HepG2 (cell line): ENCODE measurements around the gene NOVA2. TPM values are rescaled to one million over a fixed set of nuclear protein-coding genes. Genes with fewer than 3 reads are reported as not detected.

Experiments used
- ARNTL ChIP-seq: sonication (generic); formaldehyde crosslinking; IDR thresholded peaks from 2 replicates; pipeline ENCODE4 v1.4.0; 2020; ENCODE audit warnings: mild to moderate bottlenecking, missing genetic modification reagents
- CEBPB ChIP-seq: IDR thresholded peaks from 2 replicates; pipeline ENCODE4 v1.6.1; 2011; ENCODE audit warnings: low read depth, low read length, improper control_type of control experiment, borderline replicate concordance
- FOXP1 ChIP-seq, 2 experiments: fragments of 450-650 bp in 1 of 2; IDR thresholded peaks; 2 replicates each; pipeline ENCODE4 v1.6.1; 2017 to 2018; ENCODE audit warnings: antibody characterized with exemption in 1 of 2
- GATA4 ChIP-seq: sonication (generic); IDR thresholded peaks from 2 replicates; pipeline ENCODE4 v1.6.1; 2016; ENCODE audit warnings: antibody characterized with exemption, low read depth, borderline replicate concordance
- HIVEP1 ChIP-seq: sonication (generic); formaldehyde crosslinking; IDR thresholded peaks from 2 replicates; pipeline ENCODE4 v1.4.0; 2020; ENCODE audit warnings: mild to moderate bottlenecking, missing genetic modification reagents
- JUND ChIP-seq: sonication (generic); formaldehyde crosslinking; IDR thresholded peaks from 2 replicates; pipeline ENCODE4 v1.8.0; 2022; ENCODE audit warnings: mild to moderate bottlenecking, missing genetic modification reagents
- MAF1 ChIP-seq: sonication (generic); formaldehyde crosslinking; IDR thresholded peaks from 2 replicates; pipeline ENCODE4 v1.5.0; 2020; ENCODE audit warnings: missing genetic modification reagents, borderline replicate concordance
- MYNN ChIP-seq: sonication (generic); formaldehyde crosslinking; IDR thresholded peaks from 2 replicates; pipeline ENCODE4 v1.4.0; 2020; ENCODE audit warnings: mild to moderate bottlenecking, low read depth, missing genetic modification reagents
- NR0B2 ChIP-seq: sonication (generic); formaldehyde crosslinking; IDR thresholded peaks from 2 replicates; pipeline ENCODE4 v1.4.0; 2020; ENCODE audit warnings: mild to moderate bottlenecking, missing genetic modification reagents
- POGK ChIP-seq: sonication (generic); formaldehyde crosslinking; conservative IDR thresholded peaks from 2 replicates; pipeline ENCODE4 v1.8.0; 2022; ENCODE audit warnings: mild to moderate bottlenecking, moderate library complexity, missing genetic modification reagents
- SAFB2 ChIP-seq: sonication (generic); formaldehyde crosslinking; IDR thresholded peaks from 2 replicates; pipeline ENCODE4 v1.5.1; 2020; ENCODE audit warnings: missing genetic modification reagents, low read depth, mild to moderate bottlenecking, borderline replicate concordance
- SOX6 ChIP-seq, 2 experiments: fragments of 450-650 bp in 1 of 2; sonication (generic) in 1 of 2; formaldehyde crosslinking in 1 of 2; IDR thresholded peaks; 2 replicates each; pipeline versions ENCODE4 v1.4.0 to v1.6.1; 2017 to 2020; ENCODE audit warnings: antibody characterized with exemption in 1 of 2, mild to moderate bottlenecking in 1 of 2, missing genetic modification reagents in 1 of 2
- STAT6 ChIP-seq: sonication (generic); formaldehyde crosslinking; IDR thresholded peaks from 2 replicates; pipeline ENCODE4 v1.4.0; 2020; ENCODE audit warnings: missing genetic modification reagents, mild to moderate bottlenecking, borderline replicate concordance
- ZBTB20 ChIP-seq: sonication (generic); formaldehyde crosslinking; IDR thresholded peaks from 2 replicates; pipeline ENCODE4 v1.8.1; 2023; ENCODE audit warnings: missing genetic modification reagents, low read depth, mild to moderate bottlenecking, borderline replicate concordance
- ZBTB7A ChIP-seq: sonication (generic); formaldehyde crosslinking; IDR thresholded peaks from 2 replicates; pipeline ENCODE4 v1.8.0; 2022; ENCODE audit warnings: mild to moderate bottlenecking, missing genetic modification reagents
- ZNF484 ChIP-seq: sonication (generic); formaldehyde crosslinking; IDR thresholded peaks from 2 replicates; pipeline ENCODE4 v1.5.1; 2020; ENCODE audit warnings: mild to moderate bottlenecking, low read depth, missing genetic modification reagents, borderline replicate concordance
- ZNF512B ChIP-seq: sonication (generic); formaldehyde crosslinking; IDR thresholded peaks from 2 replicates; pipeline ENCODE4 v1.5.1; 2020; ENCODE audit warnings: missing genetic modification reagents, mild to moderate bottlenecking, borderline replicate concordance
- ZNF652 ChIP-seq: IDR thresholded peaks from 2 replicates; pipeline ENCODE4 v1.6.1; 2016; ENCODE audit warnings: low read depth, borderline replicate concordance
- polyA plus RNA-seq, 8 experiments: library from polyadenylated mRNA; depleted of rRNA in 3 of 8; stranded (reverse) in 7 of 8; unstranded in 1 of 8; fragments of >200 nt; fragmentation: Illumina TruSeq in 4 of 8; extraction: Trizol in 4 of 8; gene quantifications; 2 replicates each; pipeline versions ENCODE4 v1.2.1 to v1.2.3, GENCODE V29; 2011 to 2016; ENCODE audit warnings: low read depth in 4 of 8, missing spikeins in 1 of 8, mixed read lengths in 1 of 8; ENCODE audit not compliant: insufficient read depth in 1 of 8
- total RNA-seq, 5 experiments: library from RNA; depleted of rRNA; stranded (reverse); fragments of >200 nt; fragmentation: Illumina TruSeq; extraction: Trizol; gene quantifications; 2 replicates each; pipeline ENCODE4 v1.2.3, GENCODE V29; 2016; ENCODE audit warnings: low read depth in 1 of 5

The NOVA2 gene
- total and polyA plus RNA-seq, 2 of the 13 experiments (the other 11 are each of a cell fraction or from before 2014, with no cell fraction given) = not detected

DNA sequence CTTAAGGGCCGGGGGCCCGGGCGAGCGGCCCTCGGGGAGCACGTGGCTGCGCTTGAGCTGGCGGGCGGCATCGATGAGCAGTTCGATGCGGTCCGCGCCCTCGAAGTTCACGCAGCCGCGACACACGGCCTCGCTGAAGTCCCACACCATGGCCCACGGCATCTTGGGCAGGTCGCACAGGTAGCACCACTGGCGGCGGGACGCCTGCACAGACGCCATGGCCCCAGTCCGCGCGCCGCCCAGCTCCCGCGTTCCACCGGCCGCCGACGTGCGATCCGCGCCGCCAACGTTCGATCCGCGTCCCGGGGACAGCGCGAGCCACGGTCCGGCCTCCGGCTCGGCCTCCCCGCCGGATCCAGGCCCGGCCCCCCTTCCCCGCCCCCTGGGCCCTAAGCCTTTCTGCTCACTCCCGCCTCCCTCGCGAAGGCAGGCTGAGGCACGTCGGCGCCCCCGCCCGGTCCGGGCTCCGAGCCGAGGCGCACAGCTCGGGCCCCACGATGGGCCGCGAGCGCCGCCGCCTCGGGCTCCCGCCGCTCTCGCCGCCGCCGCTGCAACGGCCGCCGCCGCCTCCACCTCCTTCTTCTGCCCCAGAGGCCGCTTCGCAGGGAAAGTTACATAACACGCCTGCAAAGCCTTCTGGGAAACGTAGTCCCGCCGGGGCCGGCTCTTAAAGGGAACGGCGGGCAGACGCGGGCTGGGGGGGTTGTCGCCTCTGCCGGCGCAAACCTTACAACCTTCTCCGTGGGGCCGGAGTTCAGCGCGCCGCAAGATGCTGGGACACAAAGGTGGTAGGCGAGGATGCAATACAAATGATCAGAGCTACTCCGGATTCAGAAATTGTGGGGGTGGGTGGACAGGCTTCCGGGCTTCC is 87.9 kb downstream of the NOVA2 start, which contains the start of gene IRF2BP1 (continued):
- TF ChIP-seq CEBPB = peak; percentile 55; the same call in 1 of the 2 replicates
- TF ChIP-seq ZNF512B (CRISPR knock-in tag) = no peak
- peak; percentile 64; the same call in 1 of the 2 replicates for TF ChIP-seq POGK (CRISPR knock-in tag)
- no peak for TF ChIP-seq FOXP1 (IDR thresholded peaks at IDR 0.05)
- no peak for TF ChIP-seq FOXP1 (CRISPR knock-in tag; IDR thresholded peaks at IDR 0.05)
- TF ChIP-seq MAF1 (CRISPR knock-in tag) = no peak
- TF ChIP-seq ZBTB20 (CRISPR knock-in tag) = no peak
- TF ChIP-seq ZNF652 (CRISPR knock-in tag) = peak; percentile 90
- TF ChIP-seq SOX6 (IDR thresholded peaks at IDR 0.05) = no peak
- TF ChIP-seq SOX6 (CRISPR knock-in tag; IDR thresholded peaks at IDR 0.05) = 0 out of 2 replicates have a peak, but pooled peaks have one; percentile 5
- TF ChIP-seq JUND (CRISPR knock-in tag) = no peak
- no peak for TF ChIP-seq ZBTB7A (CRISPR knock-in tag)
- TF ChIP-seq NR0B2 (CRISPR knock-in tag) = peak; percentile 58; the same call in 1 of the 2 replicates
- TF ChIP-seq ZNF484 (CRISPR knock-in tag) = no peak
- 0 out of 2 replicates have a peak, but pooled peaks have one; percentile 43 for TF ChIP-seq GATA4
- no peak; the same call in 1 of the 2 replicates for TF ChIP-seq SAFB2 (CRISPR knock-in tag)
- TF ChIP-seq HIVEP1 = no peak
- TF ChIP-seq MYNN (CRISPR knock-in tag) = no peak
- no peak for TF ChIP-seq STAT6 (CRISPR knock-in tag)
- no peak for TF ChIP-seq ARNTL (CRISPR knock-in tag)
